BLaER1 treated with 17β-estradiol and CSF1 and Interleukin-3, amounts not matched to agents 10 nM and 100 nM (cell line): Measurements from ENCODE around the gene UAP1L1.
A peak's percentile ranks its signal among the peaks of the same experiment; 100 is the strongest.

Experiments used
- H3K27ac ChIP-seq, 11 experiments: shearing (Covaris generic); formaldehyde crosslinking; 2 replicates each; pipeline ENCODE4 v1.8.1; 2022
- H3K27me3 ChIP-seq, 11 experiments: shearing (Covaris generic); formaldehyde crosslinking; 2 replicates each; pipeline ENCODE4 v1.8.1; 2022
- H3K36me3 ChIP-seq, 11 experiments: shearing (Covaris generic); formaldehyde crosslinking; 2 replicates each; pipeline ENCODE4 v1.8.1; 2022
- H3K4me1 ChIP-seq, 10 experiments: shearing (Covaris generic); formaldehyde crosslinking; 2 replicates each; pipeline ENCODE4 v1.8.1; 2022
- H3K4me2 ChIP-seq, 11 experiments: shearing (Covaris generic); formaldehyde crosslinking; 2 replicates each; pipeline ENCODE4 v1.8.1; 2022
- H3K4me3 ChIP-seq, 10 experiments: shearing (Covaris generic); formaldehyde crosslinking; 2 replicates each; pipeline ENCODE4 v1.8.1; 2022
- H3K9ac ChIP-seq, 11 experiments: shearing (Covaris generic); formaldehyde crosslinking; 2 replicates each; pipeline ENCODE4 v1.8.1; 2022
- H3K9me3 ChIP-seq, 11 experiments: shearing (Covaris generic); formaldehyde crosslinking; replicated peaks in 1 of 11; 2 replicates each; pipeline ENCODE4 v1.8.1; 2022
- H4K20me1 ChIP-seq, 11 experiments: shearing (Covaris generic); formaldehyde crosslinking; 2 replicates each; pipeline ENCODE4 v1.8.1; 2022
- Cebpa-rat ChIP-seq, 11 experiments: shearing (Covaris generic); IDR thresholded peaks; 2 replicates each; pipeline ENCODE4 v1.8.1; 2022

Gene UAP1L1

GRCh38 chr9:137128158-137128861 is 51.0 kb downstream of the UAP1L1 start:
- H3K27me3 ChIP-seq: peaks cover 0 to 2% (median 0%) of the 10 kb centered on the region in 11 experiments; a peak in 4 of 22 replicates
- H3K4me1 ChIP-seq: peaks cover 39 to 70% (median 60%) of the 10 kb centered on the region in 10 experiments
- peak overlapping the region; percentile 88 to 100 (median 98) for H3K4me2 ChIP-seq
- peak overlapping the region; percentile 76 to 93 (median 84) for H3K9ac ChIP-seq
- peak overlapping the region in 10 of 11 experiments; percentile 61 to 87 (median 78); a peak in 19 of 22 replicates for H3K27ac ChIP-seq
- no peak for TF ChIP-seq Cebpa-rat (IDR thresholded peaks at IDR 0.05)
- peaks cover 0 to 18% (median 0%) of the 10 kb centered on the region in 11 experiments; a peak in 6 of 22 replicates for H4K20me1 ChIP-seq
- H3K4me3 ChIP-seq: peak overlapping the region; percentile 69 to 83 (median 80)
- H3K36me3 ChIP-seq: no peaks in the 10 kb centered on the region
- peaks cover 0 to 7% (median 0%) of the 10 kb centered on the region in 11 experiments; a peak in 1 of 22 replicates for H3K9me3 ChIP-seq

GRCh38 chr9:137128862-137129455 is 51.6 kb downstream of the UAP1L1 start:
- peak overlapping the region; percentile 35 to 87 (median 77); a peak in 21 of 22 replicates for H3K27ac ChIP-seq
- H3K9ac ChIP-seq: peak overlapping the region; percentile 76 to 93 (median 84)
- TF ChIP-seq Cebpa-rat (IDR thresholded peaks at IDR 0.05): no peak
- H3K4me1 ChIP-seq: peaks cover 35 to 64% (median 53%) of the 10 kb centered on the region in 10 experiments
- peaks cover 0 to 7% (median 0%) of the 10 kb centered on the region in 11 experiments; a peak in 1 of 22 replicates for H3K9me3 ChIP-seq
- peak overlapping the region; percentile 88 to 100 (median 98) for H3K4me2 ChIP-seq
- no peaks in the 10 kb centered on the region for H3K36me3 ChIP-seq
- peaks cover 0 to 15% (median 0%) of the 10 kb centered on the region in 11 experiments; a peak in 5 of 22 replicates for H4K20me1 ChIP-seq
- peak overlapping the region; percentile 69 to 83 (median 80) for H3K4me3 ChIP-seq
- peaks cover 0 to 8% (median under 1%) of the 10 kb centered on the region in 11 experiments; a peak in 7 of 22 replicates for H3K27me3 ChIP-seq

GRCh38 chr9:137129456-137130175 is 52.3 kb downstream of the UAP1L1 start:
- Histone ChIP-seq H3K27ac (peak overlapping the region; percentile 48 to 87 (median 77); a peak in 21 of 22 replicates), H3K4me1 (peaks cover 35 to 57% (median 47%) of the 10 kb centered on the region in 10 experiments), H4K20me1 (peaks cover 0 to 11% (median 0%) of the 10 kb centered on the region in 11 experiments; a peak in 4 of 22 replicates), H3K4me3 (peak overlapping the region; percentile 69 to 83 (median 80)), H3K9ac (peak overlapping the region; percentile 76 to 93 (median 84)), H3K9me3 (peaks cover 0 to 7% (median 0%) of the 10 kb centered on the region in 11 experiments; a peak in 1 of 22 replicates), H3K27me3 (peaks cover 0 to 14% (median 7%) of the 10 kb centered on the region in 11 experiments; a peak in 17 of 22 replicates), H3K4me2 (peak overlapping the region; percentile 88 to 100 (median 98)), H3K36me3 (no peaks in the 10 kb centered on the region)
- TF ChIP-seq Cebpa-rat (IDR thresholded peaks at IDR 0.05): no peak

- H3K36me3 ChIP-seq: no peaks in the 10 kb centered on the region
- H3K27ac ChIP-seq: peak overlapping the region; percentile 48 to 87 (median 77); a peak in 21 of 22 replicates
- H4K20me1 ChIP-seq: peaks cover 0 to 11% (median 0%) of the 10 kb centered on the region in 11 experiments; a peak in 4 of 22 replicates
- peaks cover 35 to 55% (median 46%) of the 10 kb centered on the region in 10 experiments for H3K4me1 ChIP-seq
- H3K9me3 ChIP-seq: peaks cover 0 to 7% (median 0%) of the 10 kb centered on the region in 11 experiments; a peak in 1 of 22 replicates
- peak overlapping the region; percentile 76 to 93 (median 84) for H3K9ac ChIP-seq
- peak overlapping the region; percentile 69 to 83 (median 80) for H3K4me3 ChIP-seq
- H3K4me2 ChIP-seq: peak overlapping the region; percentile 88 to 100 (median 98)
- no peak for TF ChIP-seq Cebpa-rat (IDR thresholded peaks at IDR 0.05)
- H3K27me3 ChIP-seq: peaks cover 0 to 21% (median 12%) of the 10 kb centered on the region in 11 experiments; a peak in 17 of 22 replicates
These were observed 52.9 kb downstream of the UAP1L1 start for GRCh38 chr9:137130176-137130755.
